SU-DHL-6 (cell line): ENCODE measurements around the gene ANTXR1.

Experiments used
- H2AFZ ChIP-seq: fragments of 200-600 bp; sonication (generic); 2 replicates; pipeline ENCODE4 v1.6.1; 2014; ENCODE audit warnings: low read depth, mild to moderate bottlenecking, moderate library complexity, mixed read lengths, antibody characterized with exemption, low read length; ENCODE audit not compliant: severe bottlenecking
- H3F3A ChIP-seq: fragments of 200-600 bp; shearing (Covaris generic); 2 replicates; pipeline ENCODE4 v1.6.0; 2016; ENCODE audit warnings: antibody characterized with exemption, mild to moderate bottlenecking; ENCODE audit not compliant: insufficient read depth
- H3K27ac ChIP-seq: fragments of 200-600 bp; sonication (generic); 2 replicates; pipeline ENCODE4 v1.5.1; 2016; ENCODE audit warnings: low read depth, mild to moderate bottlenecking, low read length, moderate library complexity, mixed read lengths
- H3K27me3 ChIP-seq: fragments of 200-600 bp; sonication (generic), shearing (Covaris generic); 2 replicates; pipeline ENCODE4 v1.6.0; 2014; ENCODE audit warnings: mild to moderate bottlenecking, low read length
- H3K36me3 ChIP-seq: fragments of 200-600 bp; sonication (generic); 2 replicates; pipeline ENCODE4 v1.6.1; 2014; ENCODE audit warnings: mild to moderate bottlenecking, low read length, mixed read lengths
- H3K4me2 ChIP-seq: fragments of 300-600, 200-600 bp; shearing (Covaris generic), sonication (generic); 2 replicates; pipeline ENCODE4 v1.6.0; 2014; ENCODE audit warnings: low read length, low read depth, mild to moderate bottlenecking; ENCODE audit not compliant: poor library complexity, severe bottlenecking
- H3K4me3 ChIP-seq: fragments of 200-600 bp; sonication (generic); 2 replicates; pipeline ENCODE4 v1.5.1; 2014; ENCODE audit warnings: antibody characterized with exemption, low read length, mild to moderate bottlenecking, mixed read lengths; ENCODE audit not compliant: insufficient read depth, poor library complexity, severe bottlenecking
- H3K79me2 ChIP-seq: fragments of 200-600 bp; sonication (generic); 2 replicates; pipeline ENCODE4 v1.6.1; 2014; ENCODE audit warnings: mild to moderate bottlenecking, low read length, moderate library complexity; ENCODE audit not compliant: insufficient read depth
- H3K9ac ChIP-seq: fragments of 200-600 bp; sonication (generic); 2 replicates; pipeline ENCODE4 v1.7.0; 2014; ENCODE audit warnings: mild to moderate bottlenecking, low read length
- H3K9me2 ChIP-seq: fragments of 200-600 bp; sonication (generic); replicated peaks from 2 replicates; pipeline ENCODE4 v1.6.1; 2014; ENCODE audit warnings: low read length; ENCODE audit not compliant: insufficient read depth
- H3K9me3 ChIP-seq: fragments of 200-600 bp; sonication (generic); 2 replicates; pipeline ENCODE4 v1.6.1; 2014; ENCODE audit warnings: low read length, mixed read lengths; ENCODE audit not compliant: insufficient read depth
- H4K20me1 ChIP-seq: fragments of 200-600 bp; sonication (generic); 2 replicates; pipeline ENCODE4 v1.6.1; 2014; ENCODE audit warnings: low read depth, mild to moderate bottlenecking, antibody characterized with exemption, low read length, moderate library complexity, mixed read lengths
- EZH2phosphoT487 ChIP-seq: fragments of 200-600 bp; sonication (generic), shearing (Covaris generic); conservative IDR thresholded peaks from 2 replicates; pipeline ENCODE4 v1.6.1; 2018; ENCODE audit warnings: mild to moderate bottlenecking, antibody characterized with exemption, low read length, moderate library complexity, mixed read lengths
- TF ChIP-seq, protein P1 (sequence below): fragments of 200-600 bp; sonication (generic); IDR thresholded peaks from one replicate; pipeline ENCODE4 v1.5.1; 2017; ENCODE audit warnings: antibody characterized with exemption, mild to moderate bottlenecking, low read length, moderate library complexity; ENCODE audit not compliant: insufficient read depth, poor library complexity, severe bottlenecking

Gene ANTXR1

GRCh38 chr2:69119104-69119894, 106.3 kb downstream of the ANTXR1 start:
- H2AFZ ChIP-seq = no peak overlapping the region
- H3K9ac ChIP-seq = no peak overlapping the region

GRCh38 chr2:69122271-69122670, 109.3 kb downstream of the ANTXR1 start:
- Histone ChIP-seq H2AFZ (no peak overlapping the region), H3K9me3 (no peaks in the 10 kb centered on the region), H3K9me2 (no peaks in the 10 kb centered on the region), H3K27me3 (no peaks in the 10 kb centered on the region), H3K79me2 (no peaks in the 10 kb centered on the region), H3K9ac (no peak overlapping the region), H3K36me3 (no peaks in the 10 kb centered on the region), H4K20me1 (no peaks in the 10 kb centered on the region), H3K27ac (no peak overlapping the region), H3K4me3 (no peak overlapping the region), H3F3A (no peaks in the 10 kb centered on the region), H3K4me2 (no peak overlapping the region)
- TF ChIP-seq EZH2phosphoT487 = no peak
- TF ChIP-seq, protein P1, sequence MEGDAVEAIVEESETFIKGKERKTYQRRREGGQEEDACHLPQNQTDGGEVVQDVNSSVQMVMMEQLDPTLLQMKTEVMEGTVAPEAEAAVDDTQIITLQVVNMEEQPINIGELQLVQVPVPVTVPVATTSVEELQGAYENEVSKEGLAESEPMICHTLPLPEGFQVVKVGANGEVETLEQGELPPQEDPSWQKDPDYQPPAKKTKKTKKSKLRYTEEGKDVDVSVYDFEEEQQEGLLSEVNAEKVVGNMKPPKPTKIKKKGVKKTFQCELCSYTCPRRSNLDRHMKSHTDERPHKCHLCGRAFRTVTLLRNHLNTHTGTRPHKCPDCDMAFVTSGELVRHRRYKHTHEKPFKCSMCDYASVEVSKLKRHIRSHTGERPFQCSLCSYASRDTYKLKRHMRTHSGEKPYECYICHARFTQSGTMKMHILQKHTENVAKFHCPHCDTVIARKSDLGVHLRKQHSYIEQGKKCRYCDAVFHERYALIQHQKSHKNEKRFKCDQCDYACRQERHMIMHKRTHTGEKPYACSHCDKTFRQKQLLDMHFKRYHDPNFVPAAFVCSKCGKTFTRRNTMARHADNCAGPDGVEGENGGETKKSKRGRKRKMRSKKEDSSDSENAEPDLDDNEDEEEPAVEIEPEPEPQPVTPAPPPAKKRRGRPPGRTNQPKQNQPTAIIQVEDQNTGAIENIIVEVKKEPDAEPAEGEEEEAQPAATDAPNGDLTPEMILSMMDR = no peak

More at GRCh38 chr2:69119104-69119894, 106.3 kb downstream of the ANTXR1 start:
- Histone ChIP-seq H4K20me1 (no peaks in the 10 kb centered on the region), H3F3A (no peaks in the 10 kb centered on the region), H3K4me2 (no peak overlapping the region), H3K9me2 (no peaks in the 10 kb centered on the region), H3K79me2 (no peaks in the 10 kb centered on the region), H3K36me3 (no peaks in the 10 kb centered on the region), H3K9me3 (no peaks in the 10 kb centered on the region), H3K4me3 (no peak overlapping the region), H3K27ac (no peak overlapping the region), H3K27me3 (no peaks in the 10 kb centered on the region)
- TF ChIP-seq EZH2phosphoT487 = no peak
- TF ChIP-seq, protein P1 = no peak

DNA sequence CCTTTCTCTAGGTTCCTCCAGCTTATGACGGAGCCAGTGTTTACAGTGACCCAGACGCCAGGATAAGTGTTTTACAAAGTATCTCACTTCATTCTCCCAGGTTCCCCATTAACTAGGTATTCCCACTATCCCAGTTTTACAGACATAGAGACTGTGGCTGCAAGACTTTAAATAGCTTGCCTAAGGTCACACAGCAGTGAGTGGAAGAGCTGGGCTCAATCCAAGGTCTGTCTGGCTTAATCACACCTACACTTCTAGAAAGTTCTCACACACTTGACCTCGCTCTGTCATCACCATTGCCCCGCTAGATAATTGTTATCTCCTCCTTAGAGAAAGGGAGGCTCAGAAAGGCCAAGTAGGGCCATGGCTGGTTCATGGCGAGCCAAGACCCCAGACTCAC, 110.2 kb downstream of the ANTXR1 start:
- Histone ChIP-seq H3K4me2 (no peak overlapping the region), H3K4me3 (no peak overlapping the region), H3K9ac (no peak overlapping the region), H4K20me1 (no peaks in the 10 kb centered on the region), H3K27me3 (no peaks in the 10 kb centered on the region), H3K36me3 (no peaks in the 10 kb centered on the region), H2AFZ (no peak overlapping the region), H3F3A (no peaks in the 10 kb centered on the region), H3K27ac (no peak overlapping the region), H3K9me3 (no peaks in the 10 kb centered on the region), H3K79me2 (no peaks in the 10 kb centered on the region), H3K9me2 (no peaks in the 10 kb centered on the region)
- TF ChIP-seq EZH2phosphoT487 = no peak
- TF ChIP-seq, protein P1 = no peak
